Measurements from ENCODE around the gene KIAA0586. TPM values are rescaled to one million over a fixed set of nuclear protein-coding genes. Genes with fewer than 3 reads are reported as not detected.

The KIAA0586 gene
- total and polyA plus RNA-seq, 11 donors = 5.9 to 19.7 (median 13.6) TPM

- peaks cover 0 to 4% (median 0%) of the 10 kb centered on the region in 12 donors for H3K9me3 ChIP-seq
- H3K36me3 ChIP-seq = peaks cover 0 to 6% (median 0%) of the 10 kb centered on the region in 9 donors
- no peak for TF ChIP-seq CTCF (IDR thresholded peaks at IDR 0.05)
- no peak for TF ChIP-seq POLR2A (IDR thresholded peaks at IDR 0.05)
- intact Hi-C loops (cut with DNase I) = no loop called here
- H3K4me1 ChIP-seq = peaks cover 0 to 4% (median 0%) of the 10 kb centered on the region in 12 donors
- H3K27ac ChIP-seq = no peak overlapping the region
- no peaks in the 10 kb centered on the region for H3K27me3 ChIP-seq
- H3K4me3 ChIP-seq = no peak overlapping the region
- 81 to 87% (median 85%) methylated on average over 1 of the region's 1 CpG for WGBS, 4 donors
- DNase-seq = no peak
- peak in 1 of 4 donors; percentile 20 for ATAC-seq
Observed at GRCh38 chr14:58540749-58541632, 113.5 kb downstream of the KIAA0586 start.

GRCh38 chr14:58541633-58542022, 114.1 kb downstream of the KIAA0586 start:
- no peak overlapping the region for H3K4me3 ChIP-seq
- peaks cover 0 to 6% (median 0%) of the 10 kb centered on the region in 9 donors for H3K36me3 ChIP-seq
- ATAC-seq = no peak
- H3K27me3 ChIP-seq = no peaks in the 10 kb centered on the region
- DNase-seq = no peak
- H3K4me1 ChIP-seq = peaks cover 0 to 4% (median 0%) of the 10 kb centered on the region in 12 donors
- peaks cover 0 to 3% (median 0%) of the 10 kb centered on the region in 12 donors for H3K9me3 ChIP-seq
- no peak overlapping the region for H3K27ac ChIP-seq
- 71 to 83% (median 76%) methylated on average over 2 of the region's 2 CpGs for WGBS, 4 donors
- no peak for TF ChIP-seq CTCF (IDR thresholded peaks at IDR 0.05)
- no peak for TF ChIP-seq POLR2A (IDR thresholded peaks at IDR 0.05)
- intact Hi-C loops (cut with DNase I) = no loop called here

GRCh38 chr14:58543253-58543652, 115.7 kb downstream of the KIAA0586 start:
- H3K4me3 ChIP-seq = no peak overlapping the region
- intact Hi-C loops (cut with DNase I) = no loop called here
- TF ChIP-seq POLR2A (IDR thresholded peaks at IDR 0.05) = no peak
- no peak for TF ChIP-seq CTCF (IDR thresholded peaks at IDR 0.05)
- H3K4me1 ChIP-seq = peaks cover 0 to 4% (median 0%) of the 10 kb centered on the region in 12 donors
- H3K27ac ChIP-seq = no peak overlapping the region
- H3K36me3 ChIP-seq = peaks cover 0 to 7% (median 2%) of the 10 kb centered on the region in 9 donors
- DNase-seq (no peak), ATAC-seq (no peak)
- whole genome bisulfite sequencing, 4 donors = 95 to 100% (median 97%) methylated on average over 1 of the region's 1 CpG
- peaks cover 0 to 3% (median 0%) of the 10 kb centered on the region in 12 donors for H3K9me3 ChIP-seq
- no peaks in the 10 kb centered on the region for H3K27me3 ChIP-seq

GRCh38 chr14:58547649-58548048, 120.1 kb downstream of the KIAA0586 start:
- DNase-seq (no peak), ATAC-seq (no peak)
- no peaks in the 10 kb centered on the region for H3K27me3 ChIP-seq
- H3K27ac ChIP-seq = no peak overlapping the region
- H3K4me3 ChIP-seq = no peak overlapping the region
- H3K36me3 ChIP-seq = peaks cover 0 to 12% (median 2%) of the 10 kb centered on the region in 9 donors
- no peak for TF ChIP-seq CTCF (IDR thresholded peaks at IDR 0.05)
- no peak for TF ChIP-seq POLR2A (IDR thresholded peaks at IDR 0.05)
- 87 to 94% (median 93%) methylated on average over 10 of the region's 10 CpGs for WGBS, 4 donors
- no peaks in the 10 kb centered on the region for H3K4me1 ChIP-seq
- peaks cover 0 to 3% (median 0%) of the 10 kb centered on the region in 12 donors for H3K9me3 ChIP-seq
- intact Hi-C loops (cut with DNase I) = no loop called here
